Measurements from ENCODE around the gene TBC1D22A.

GRCh38 chr22:47006869-47007268, 244.4 kb downstream of the TBC1D22A start:
- TF ChIP-seq CTCF (IDR thresholded peaks at IDR 0.05 in 4 of 5, conservative IDR thresholded peaks at IDR 0.05 in 1 of 5): no peak
- no peak for TF ChIP-seq POLR2A (IDR thresholded peaks at IDR 0.05)

Data from gastrocnemius medialis (tissue), 4 donors.